ENCODE data around the gene YTHDC1. TPM values are rescaled to one million over a fixed set of nuclear protein-coding genes. Genes with fewer than 3 reads are reported as not detected.

Gene YTHDC1
- total RNA-seq, 4 donors from 2014 or later = 16.4 to 104 (median 71.3) TPM

GRCh38 chr4:68388347-68388865 is 38.5 kb upstream of the YTHDC1 start:
- Histone ChIP-seq H3K36me3 (no peaks in the 10 kb centered on the region), H3K4me3 (no peak overlapping the region), H3K9me3 (no peaks in the 10 kb centered on the region), H3K27me3 (no peaks in the 10 kb centered on the region), H3K4me1 (no peaks in the 10 kb centered on the region), H3K27ac (no peak overlapping the region)
- TF ChIP-seq POLR2A (IDR thresholded peaks at IDR 0.05) = no peak
- no peak for TF ChIP-seq CTCF (IDR thresholded peaks at IDR 0.05)
- no peak for DNase-seq
- intact Hi-C loops (cut with DNase I; ENCODE audit: low total_unique reads) = no loop called here

GRCh38 chr4:68385267-68385666 is 35.4 kb upstream of the YTHDC1 start:
- TF ChIP-seq CTCF (IDR thresholded peaks at IDR 0.05) (no peak), POLR2A (IDR thresholded peaks at IDR 0.05) (no peak)
- H3K27me3 ChIP-seq = no peaks in the 10 kb centered on the region
- H3K27ac ChIP-seq = no peak overlapping the region
- no peak for DNase-seq
- no peak overlapping the region for H3K4me3 ChIP-seq
- intact Hi-C loops (cut with DNase I; ENCODE audit: low total_unique reads) = no loop called here
- H3K4me1 ChIP-seq = no peaks in the 10 kb centered on the region
- H3K36me3 ChIP-seq = no peaks in the 10 kb centered on the region
- H3K9me3 ChIP-seq = no peaks in the 10 kb centered on the region

- intact Hi-C loops (cut with DNase I; ENCODE audit: low total_unique reads) = no loop called here
- H3K27ac ChIP-seq = no peak overlapping the region
- no peaks in the 10 kb centered on the region for H3K36me3 ChIP-seq
- H3K27me3 ChIP-seq = peaks cover 0 to 5% of the 10 kb centered on the region in 2 donors
- TF ChIP-seq CTCF (IDR thresholded peaks at IDR 0.05) (no peak), POLR2A (IDR thresholded peaks at IDR 0.05) (no peak)
- DNase-seq = no peak
- H3K9me3 ChIP-seq = no peaks in the 10 kb centered on the region
- H3K4me3 ChIP-seq = no peak overlapping the region
- no peaks in the 10 kb centered on the region for H3K4me1 ChIP-seq
These were observed 33.2 kb upstream of the YTHDC1 start for GRCh38 chr4:68383115-68383514.

GRCh38 chr4:68378226-68378625 is 28.3 kb upstream of the YTHDC1 start:
- TF ChIP-seq CTCF (IDR thresholded peaks at IDR 0.05) (no peak), POLR2A (IDR thresholded peaks at IDR 0.05) (no peak)
- DNase-seq = no peak
- Histone ChIP-seq H3K27me3 (peaks cover 0 to 5% of the 10 kb centered on the region in 2 donors), H3K4me1 (no peaks in the 10 kb centered on the region), H3K36me3 (no peaks in the 10 kb centered on the region), H3K9me3 (no peaks in the 10 kb centered on the region), H3K27ac (no peak overlapping the region), H3K4me3 (no peak overlapping the region)
- intact Hi-C loops (cut with DNase I; ENCODE audit: low total_unique reads) = no loop called here

GRCh38 chr4:68375667-68376559 is 26.0 kb upstream of the YTHDC1 start:
- DNase-seq = peak in 1 of 2 donors; percentile 23
- no peak overlapping the region for H3K4me3 ChIP-seq
- peaks cover 0 to 5% of the 10 kb centered on the region in 2 donors for H3K27me3 ChIP-seq
- H3K9me3 ChIP-seq = no peaks in the 10 kb centered on the region
- no peak overlapping the region for H3K27ac ChIP-seq
- TF ChIP-seq CTCF (IDR thresholded peaks at IDR 0.05) (peak; percentile 59 to 79 (median 72)), POLR2A (IDR thresholded peaks at IDR 0.05) (no peak)
- intact Hi-C loops (cut with DNase I; ENCODE audit: low total_unique reads) = no loop called here
- H3K36me3 ChIP-seq = no peaks in the 10 kb centered on the region
- no peaks in the 10 kb centered on the region for H3K4me1 ChIP-seq
